Measurements from ENCODE around the gene TOP2B. TPM values are rescaled to one million over a fixed set of nuclear protein-coding genes. Genes with fewer than 3 reads are reported as not detected.
A peak's percentile ranks its signal among the peaks of the same experiment; 100 is the strongest.

TOP2B gene
- total and polyA plus RNA-seq, 9 of the 15 experiments (the other 6 are each of a cell fraction or from before 2014, with no cell fraction given): 45.3 to 186 (median 134) TPM

DNA sequence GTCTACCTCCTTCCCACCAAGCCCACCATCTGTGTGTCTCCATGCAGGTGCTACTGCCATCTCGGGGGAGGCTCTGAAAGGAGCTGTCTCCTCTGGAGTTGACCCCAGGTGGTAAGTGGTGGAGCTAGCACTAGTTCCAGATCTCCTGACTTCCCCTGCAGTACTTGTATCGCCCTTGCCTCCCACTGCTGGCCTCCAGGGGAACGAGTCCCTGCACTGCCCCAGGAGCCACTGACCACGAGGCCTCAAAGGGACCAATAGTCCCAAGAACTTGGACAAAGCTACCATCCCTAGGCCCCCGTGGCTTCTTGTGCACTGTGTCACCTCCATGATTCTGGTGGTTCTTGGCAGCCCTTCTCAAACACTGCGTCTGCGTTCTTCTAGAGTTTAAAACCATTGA is 98.9 kb downstream of the TOP2B start:
- no peaks in the 10 kb centered on the region for H4K20me1 ChIP-seq (replicated peaks; ENCODE audit: control insufficient read depth, insufficient read depth, low read length)
- FAIRE-seq (no peak), DNase-seq (ENCODE audit: extremely low read depth in 1 of 4, low spot score in 3 of 4) (no peak), ATAC-seq (peak; percentile 60)
- WGBS (ENCODE audit: insufficient coverage, low coverage, missing lambda C conversion rate): 2% methylated on average over 6 of the region's 7 CpGs
- H3K27ac ChIP-seq (ENCODE audit: extremely low read depth, low read depth, low read length): no peak overlapping the region
- POLR2A ChIA-PET: no interaction called here
- H3K9me1 ChIP-seq (ENCODE audit: control insufficient read depth, insufficient read depth, low read length): no peaks in the 10 kb centered on the region
- no peaks in the 10 kb centered on the region for H3K4me1 ChIP-seq (replicated peaks in 1 of 2; ENCODE audit: control insufficient read depth in 2 of 2, insufficient read depth in 2 of 2, low read length in 2 of 2)
- no peak overlapping the region for H3K4me2 ChIP-seq (ENCODE audit: insufficient read depth, low read length)
- no peak for TF ChIP-seq HLTF (IDR thresholded peaks at IDR 0.05)
- no peak for TF ChIP-seq XRCC3 (IDR thresholded peaks at IDR 0.05)
- no peak for TF ChIP-seq ETS2 (tag; IDR thresholded peaks at IDR 0.05; ENCODE audit: borderline replicate concordance, poor library complexity, severe bottlenecking)
- TF ChIP-seq, protein P1, sequence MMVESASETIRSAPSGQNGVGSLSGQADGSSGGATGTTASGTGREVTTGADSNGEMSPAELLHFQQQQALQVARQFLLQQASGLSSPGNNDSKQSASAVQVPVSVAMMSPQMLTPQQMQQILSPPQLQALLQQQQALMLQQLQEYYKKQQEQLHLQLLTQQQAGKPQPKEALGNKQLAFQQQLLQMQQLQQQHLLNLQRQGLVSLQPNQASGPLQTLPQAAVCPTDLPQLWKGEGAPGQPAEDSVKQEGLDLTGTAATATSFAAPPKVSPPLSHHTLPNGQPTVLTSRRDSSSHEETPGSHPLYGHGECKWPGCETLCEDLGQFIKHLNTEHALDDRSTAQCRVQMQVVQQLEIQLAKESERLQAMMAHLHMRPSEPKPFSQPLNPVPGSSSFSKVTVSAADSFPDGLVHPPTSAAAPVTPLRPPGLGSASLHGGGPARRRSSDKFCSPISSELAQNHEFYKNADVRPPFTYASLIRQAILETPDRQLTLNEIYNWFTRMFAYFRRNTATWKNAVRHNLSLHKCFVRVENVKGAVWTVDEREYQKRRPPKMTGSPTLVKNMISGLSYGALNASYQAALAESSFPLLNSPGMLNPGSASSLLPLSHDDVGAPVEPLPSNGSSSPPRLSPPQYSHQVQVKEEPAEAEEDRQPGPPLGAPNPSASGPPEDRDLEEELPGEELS (CRISPR knock-in tag; IDR thresholded peaks at IDR 0.05; ENCODE audit: borderline replicate concordance): no peak
- no peak for TF ChIP-seq FOXA3 (CRISPR knock-in tag; conservative IDR thresholded peaks at IDR 0.05 in 1 of 2, IDR thresholded peaks at IDR 0.05 in 1 of 2)
- no peak for TF ChIP-seq TEAD4 (IDR thresholded peaks at IDR 0.05; ENCODE audit: low read length)
- no peak for TF ChIP-seq TEAD4 (CRISPR knock-in tag; IDR thresholded peaks at IDR 0.05; ENCODE audit: borderline replicate concordance)
- no peak for TF ChIP-seq ZNF311 (CRISPR knock-in tag; IDR thresholded peaks at IDR 0.05)
- TF ChIP-seq, protein P2, sequence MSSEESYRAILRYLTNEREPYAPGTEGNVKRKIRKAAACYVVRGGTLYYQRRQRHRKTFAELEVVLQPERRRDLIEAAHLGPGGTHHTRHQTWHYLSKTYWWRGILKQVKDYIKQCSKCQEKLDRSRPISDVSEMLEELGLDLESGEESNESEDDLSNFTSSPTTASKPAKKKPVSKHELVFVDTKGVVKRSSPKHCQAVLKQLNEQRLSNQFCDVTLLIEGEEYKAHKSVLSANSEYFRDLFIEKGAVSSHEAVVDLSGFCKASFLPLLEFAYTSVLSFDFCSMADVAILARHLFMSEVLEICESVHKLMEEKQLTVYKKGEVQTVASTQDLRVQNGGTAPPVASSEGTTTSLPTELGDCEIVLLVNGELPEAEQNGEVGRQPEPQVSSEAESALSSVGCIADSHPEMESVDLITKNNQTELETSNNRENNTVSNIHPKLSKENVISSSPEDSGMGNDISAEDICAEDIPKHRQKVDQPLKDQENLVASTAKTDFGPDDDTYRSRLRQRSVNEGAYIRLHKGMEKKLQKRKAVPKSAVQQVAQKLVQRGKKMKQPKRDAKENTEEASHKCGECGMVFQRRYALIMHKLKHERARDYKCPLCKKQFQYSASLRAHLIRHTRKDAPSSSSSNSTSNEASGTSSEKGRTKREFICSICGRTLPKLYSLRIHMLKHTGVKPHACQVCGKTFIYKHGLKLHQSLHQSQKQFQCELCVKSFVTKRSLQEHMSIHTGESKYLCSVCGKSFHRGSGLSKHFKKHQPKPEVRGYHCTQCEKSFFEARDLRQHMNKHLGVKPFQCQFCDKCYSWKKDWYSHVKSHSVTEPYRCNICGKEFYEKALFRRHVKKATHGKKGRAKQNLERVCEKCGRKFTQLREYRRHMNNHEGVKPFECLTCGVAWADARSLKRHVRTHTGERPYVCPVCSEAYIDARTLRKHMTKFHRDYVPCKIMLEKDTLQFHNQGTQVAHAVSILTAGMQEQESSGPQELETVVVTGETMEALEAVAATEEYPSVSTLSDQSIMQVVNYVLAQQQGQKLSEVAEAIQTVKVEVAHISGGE (CRISPR knock-in tag; IDR thresholded peaks at IDR 0.05): no peak
- H3K9me3 ChIP-seq (replicated peaks; ENCODE audit: control insufficient read depth, insufficient read depth, low read depth, low read length): no peaks in the 10 kb centered on the region
- intact Hi-C loops (cut with micrococcal nuclease) (no loop called here), in situ Hi-C loops (cut with MboI) (no loop called here)
- H3K27me3 ChIP-seq (ENCODE audit: control insufficient read depth in 2 of 2, insufficient read depth in 2 of 2, low read length in 2 of 2): peaks cover 20 to 41% of the 10 kb centered on the region in 2 experiments
- no peak overlapping the region for H3K4me3 ChIP-seq
- BruUV-seq (replicated peaks): no TSS peak
- H3K36me3 ChIP-seq (ENCODE audit: control insufficient read depth, insufficient read depth, low read length): no peaks in the 10 kb centered on the region
- no peaks in the 10 kb centered on the region for H3K79me2 ChIP-seq (ENCODE audit: control insufficient read depth, insufficient read depth, low read length)
- CTCF ChIA-PET (ENCODE audit: low intra/inter-chr PET ratio): no interaction called here
- H2AFZ ChIP-seq (ENCODE audit: low read depth, low read length): peak overlapping the region; percentile 49; the same call in 1 of the 2 replicates
- no peak overlapping the region for H3K9ac ChIP-seq (ENCODE audit: insufficient read depth in 1 of 2, low read depth in 2 of 2, low read length in 2 of 2)
